ENCODE measurements around the gene HOXD10.

The HOXD10 gene

GRCh38 chr2:176159663-176160250 is 43.2 kb downstream of the HOXD10 start:
- DNase-seq (ENCODE audit: low spot score), result no peak
- Histone ChIP-seq H3K4me1 (ENCODE audit: insufficient read depth, poor library complexity, severe bottlenecking) (no peaks in the 10 kb centered on the region), H3K4me3 (ENCODE audit: severe bottlenecking) (no peak overlapping the region), H3K27me3 (ENCODE audit: insufficient read depth, poor library complexity, severe bottlenecking) (peaks cover 64% of the 10 kb centered on the region), H3K9me3 (ENCODE audit: severe bottlenecking) (no peaks in the 10 kb centered on the region), H3K36me3 (ENCODE audit: low read depth) (no peaks in the 10 kb centered on the region), H3K27ac (ENCODE audit: poor library complexity, severe bottlenecking) (no peak overlapping the region)
- TF ChIP-seq, protein P1, sequence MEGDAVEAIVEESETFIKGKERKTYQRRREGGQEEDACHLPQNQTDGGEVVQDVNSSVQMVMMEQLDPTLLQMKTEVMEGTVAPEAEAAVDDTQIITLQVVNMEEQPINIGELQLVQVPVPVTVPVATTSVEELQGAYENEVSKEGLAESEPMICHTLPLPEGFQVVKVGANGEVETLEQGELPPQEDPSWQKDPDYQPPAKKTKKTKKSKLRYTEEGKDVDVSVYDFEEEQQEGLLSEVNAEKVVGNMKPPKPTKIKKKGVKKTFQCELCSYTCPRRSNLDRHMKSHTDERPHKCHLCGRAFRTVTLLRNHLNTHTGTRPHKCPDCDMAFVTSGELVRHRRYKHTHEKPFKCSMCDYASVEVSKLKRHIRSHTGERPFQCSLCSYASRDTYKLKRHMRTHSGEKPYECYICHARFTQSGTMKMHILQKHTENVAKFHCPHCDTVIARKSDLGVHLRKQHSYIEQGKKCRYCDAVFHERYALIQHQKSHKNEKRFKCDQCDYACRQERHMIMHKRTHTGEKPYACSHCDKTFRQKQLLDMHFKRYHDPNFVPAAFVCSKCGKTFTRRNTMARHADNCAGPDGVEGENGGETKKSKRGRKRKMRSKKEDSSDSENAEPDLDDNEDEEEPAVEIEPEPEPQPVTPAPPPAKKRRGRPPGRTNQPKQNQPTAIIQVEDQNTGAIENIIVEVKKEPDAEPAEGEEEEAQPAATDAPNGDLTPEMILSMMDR (IDR thresholded peaks at IDR 0.05; ENCODE audit: poor library complexity, severe bottlenecking), result no peak
- 0 out of 3 replicates have a peak, but pooled peaks have one; percentile 11 for ATAC-seq (ENCODE audit: low read depth)

- ATAC-seq (ENCODE audit: low read depth) (peak; percentile 23; the same call in 1 of the 3 replicates), DNase-seq (ENCODE audit: low spot score) (no peak)
- Histone ChIP-seq H3K36me3 (ENCODE audit: low read depth) (no peaks in the 10 kb centered on the region), H3K27ac (ENCODE audit: poor library complexity, severe bottlenecking) (no peak overlapping the region), H3K27me3 (ENCODE audit: insufficient read depth, poor library complexity, severe bottlenecking) (peaks cover 71% of the 10 kb centered on the region), H3K9me3 (ENCODE audit: severe bottlenecking) (no peaks in the 10 kb centered on the region), H3K4me3 (ENCODE audit: severe bottlenecking) (no peak overlapping the region), H3K4me1 (ENCODE audit: insufficient read depth, poor library complexity, severe bottlenecking) (no peaks in the 10 kb centered on the region)
- TF ChIP-seq, protein P1 (IDR thresholded peaks at IDR 0.05; ENCODE audit: poor library complexity, severe bottlenecking), result no peak
Observed at GRCh38 chr2:176160251-176160985, 43.8 kb downstream of the HOXD10 start.

- H3K9me3 ChIP-seq (ENCODE audit: severe bottlenecking), result no peaks in the 10 kb centered on the region
- no peak overlapping the region for H3K4me3 ChIP-seq (ENCODE audit: severe bottlenecking)
- no peaks in the 10 kb centered on the region for H3K36me3 ChIP-seq (ENCODE audit: low read depth)
- no peak overlapping the region for H3K27ac ChIP-seq (ENCODE audit: poor library complexity, severe bottlenecking)
- no peak for DNase-seq (ENCODE audit: low spot score)
- H3K27me3 ChIP-seq (ENCODE audit: insufficient read depth, poor library complexity, severe bottlenecking), result peaks cover 78% of the 10 kb centered on the region
- TF ChIP-seq, protein P1 (IDR thresholded peaks at IDR 0.05; ENCODE audit: poor library complexity, severe bottlenecking), result no peak
- no peaks in the 10 kb centered on the region for H3K4me1 ChIP-seq (ENCODE audit: insufficient read depth, poor library complexity, severe bottlenecking)
- ATAC-seq (ENCODE audit: low read depth), result no peak
Observed at GRCh38 chr2:176160986-176161824, 44.6 kb downstream of the HOXD10 start.

DNA sequence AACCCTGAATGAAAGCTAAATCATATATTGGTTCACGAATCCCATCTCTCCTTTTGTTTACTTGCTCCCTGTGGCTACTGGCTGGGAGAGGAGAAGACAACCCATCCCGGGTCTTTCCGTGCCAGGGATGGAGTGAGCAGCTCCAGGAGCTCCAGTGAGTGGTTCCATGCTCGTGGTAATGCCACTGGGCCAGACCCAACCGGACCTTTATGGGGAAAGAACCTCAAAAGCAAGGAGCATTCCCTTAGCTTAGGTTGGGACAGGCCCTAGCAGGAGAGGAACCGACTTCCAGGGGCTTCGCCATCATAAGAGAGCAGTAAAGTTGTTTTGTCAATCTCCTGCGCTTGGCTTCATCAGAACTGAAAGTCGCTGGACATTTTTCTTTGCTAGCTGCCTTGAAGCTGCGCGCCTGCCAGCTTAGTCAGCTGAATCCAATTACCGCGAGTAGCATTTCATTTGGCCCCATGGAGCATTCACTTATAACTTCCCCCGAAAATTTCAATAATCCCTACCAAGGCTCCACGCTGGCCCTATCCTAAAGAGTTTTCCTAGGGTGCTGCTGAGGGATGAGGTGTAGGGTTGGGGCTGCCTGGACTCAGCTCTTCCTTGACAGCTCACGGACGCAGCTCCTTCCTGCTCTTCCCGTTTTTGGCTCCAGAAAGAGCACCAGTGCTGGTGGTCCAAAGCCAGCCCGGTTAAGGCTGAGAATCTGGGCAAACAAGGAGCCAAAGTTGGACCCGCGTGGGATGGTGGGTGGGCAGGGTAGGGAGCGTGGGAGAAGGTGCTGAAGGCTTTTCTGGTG is 45.4 kb downstream of the HOXD10 start:
- DNase-seq (ENCODE audit: low spot score) (no peak), ATAC-seq (ENCODE audit: low read depth) (0 out of 3 replicates have a peak, but pooled peaks have one; percentile 7)
- no peaks in the 10 kb centered on the region for H3K36me3 ChIP-seq (ENCODE audit: low read depth)
- no peak overlapping the region for H3K4me3 ChIP-seq (ENCODE audit: severe bottlenecking)
- H3K9me3 ChIP-seq (ENCODE audit: severe bottlenecking), result no peaks in the 10 kb centered on the region
- peaks cover 80% of the 10 kb centered on the region for H3K27me3 ChIP-seq (ENCODE audit: insufficient read depth, poor library complexity, severe bottlenecking)
- H3K4me1 ChIP-seq (ENCODE audit: insufficient read depth, poor library complexity, severe bottlenecking), result no peaks in the 10 kb centered on the region
- H3K27ac ChIP-seq (ENCODE audit: poor library complexity, severe bottlenecking), result no peak overlapping the region
- TF ChIP-seq, protein P1 (IDR thresholded peaks at IDR 0.05; ENCODE audit: poor library complexity, severe bottlenecking), result no peak

All from RWPE2 (cell line).